Activated CD8-positive, alpha-beta memory T cell treated with anti-CD3 and anti-CD28 coated beads for 4 hours (primary cell): Measurements from ENCODE around the gene TSSK2.
"Not testable (repeated sequence)": the region's sequence is repeated elsewhere in the genome, so short reads cannot be mapped to it uniquely, and the experiment has no call there.

Experiments used
- DNase-seq, 2 donors: peaks; one replicate each; pipeline ENCODE4 v3.0.0-alpha.2; 2020; ENCODE audit warnings: low read depth in 2 of 2

TSSK2 gene

GRCh38 chr22:19143212-19143611, 12.1 kb downstream of the TSSK2 start:
- DNase-seq = no peak

GRCh38 chr22:19143967-19144400, 12.9 kb downstream of the TSSK2 start:
- no peak for DNase-seq

GRCh38 chr22:19146215-19146968, 15.3 kb downstream of the TSSK2 start:
- DNase-seq = no peak

- DNase-seq = no peak
Observed at GRCh38 chr22:19147195-19147780, 16.2 kb downstream of the TSSK2 start.

- DNase-seq = no peak
Observed at GRCh38 chr22:19148417-19149046, 17.4 kb downstream of the TSSK2 start.

GRCh38 chr22:19149047-19149883, 18.2 kb downstream of the TSSK2 start:
- no peak for DNase-seq

- no peak for DNase-seq
Observed at GRCh38 chr22:19149991-19150390, 18.9 kb downstream of the TSSK2 start, which contains the start of gene GSC2. Gene GSC2, minus strand, starts transcription at chr22:19150292. Its CDS starts 9 bp downstream, at chr22:19150283.

GRCh38 chr22:19150482-19151328, 19.6 kb downstream of the TSSK2 start:
- no peak for DNase-seq

- DNase-seq = no peak
Observed at GRCh38 chr22:19151329-19152191, 20.5 kb downstream of the TSSK2 start.

- DNase-seq = no peak
Observed at GRCh38 chr22:19152942-19153883, 22.1 kb downstream of the TSSK2 start.

- not testable (repeated sequence) for DNase-seq
Observed at GRCh38 chr22:19156109-19156508, 25.0 kb downstream of the TSSK2 start.

GRCh38 chr22:19158649-19159048, 27.5 kb downstream of the TSSK2 start:
- not testable (repeated sequence) for DNase-seq

GRCh38 chr22:19164425-19164824, 33.3 kb downstream of the TSSK2 start:
- no peak for DNase-seq

GRCh38 chr22:19166421-19166820, 35.3 kb downstream of the TSSK2 start:
- DNase-seq = no peak

- no peak for DNase-seq
Observed at GRCh38 chr22:19167106-19167869, 36.2 kb downstream of the TSSK2 start.

GRCh38 chr22:19168088-19168890, 37.2 kb downstream of the TSSK2 start:
- DNase-seq = no peak
